Measurements from ENCODE around the gene ELFN1. TPM values are rescaled to one million over a fixed set of nuclear protein-coding genes. Genes with fewer than 3 reads are reported as not detected.

ELFN1 gene
- total and polyA plus RNA-seq, 2 donors from 2014 or later: 3.5 to 3.8 TPM

GRCh38 chr7:1651891-1652290 is 18.2 kb upstream of the ELFN1 start:
- Histone ChIP-seq H3K27me3 (ENCODE audit: control insufficient read depth, insufficient read depth, low read length) (no peaks in the 10 kb centered on the region), H3K9me3 (ENCODE audit: control insufficient read depth in 2 of 3, insufficient read depth in 1 of 3, low read length in 3 of 3) (no peaks in the 10 kb centered on the region), H3K4me3 (ENCODE audit: low read length in 3 of 3) (no peak overlapping the region), H3K9ac (ENCODE audit: low read length in 3 of 3) (no peak overlapping the region), H3K4me1 (ENCODE audit: control insufficient read depth in 2 of 3, insufficient read depth in 2 of 3, low read depth in 1 of 3, low read length in 3 of 3) (peaks cover 0 to 2% (median 0%) of the 10 kb centered on the region in 3 donors), H3K27ac (ENCODE audit: low read depth in 2 of 2, low read length in 2 of 2) (no peak overlapping the region), H3K36me3 (ENCODE audit: control insufficient read depth in 2 of 3, insufficient read depth in 3 of 3, low read length in 3 of 3) (no peaks in the 10 kb centered on the region)
- DNase-seq (no peak), FAIRE-seq (no peak)
- TF ChIP-seq CTCF (IDR thresholded peaks at IDR 0.05; ENCODE audit: borderline replicate concordance, extremely low read depth, insufficient read depth): no peak
- intact Hi-C loops (cut with DNase I): no loop called here

DNA sequence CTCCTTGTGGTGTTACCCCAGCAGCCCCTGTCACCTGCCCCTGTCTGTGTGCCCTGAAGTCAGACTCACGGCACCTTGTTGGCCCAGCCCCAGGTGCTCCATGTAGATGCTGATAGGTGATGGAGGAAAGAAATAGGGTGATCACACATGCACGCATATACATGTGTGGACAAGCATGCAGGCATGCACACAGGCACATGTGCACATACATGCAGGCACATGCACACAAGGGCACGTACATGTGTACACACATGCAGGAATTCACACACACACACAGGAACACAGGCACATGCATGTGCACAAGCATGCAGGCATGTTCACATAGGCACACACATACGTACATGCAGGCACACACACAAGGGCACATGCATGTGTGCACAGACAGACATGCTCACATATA is 16.6 kb upstream of the ELFN1 start:
- no peaks in the 10 kb centered on the region for H3K36me3 ChIP-seq (ENCODE audit: control insufficient read depth in 2 of 3, insufficient read depth in 3 of 3, low read length in 3 of 3)
- intact Hi-C loops (cut with DNase I): no loop called here
- H3K4me3 ChIP-seq (ENCODE audit: low read length in 3 of 3): no peak overlapping the region
- H3K27ac ChIP-seq (ENCODE audit: low read depth in 2 of 2, low read length in 2 of 2): no peak overlapping the region
- no peak overlapping the region for H3K9ac ChIP-seq (ENCODE audit: low read length in 3 of 3)
- H3K9me3 ChIP-seq (ENCODE audit: control insufficient read depth in 2 of 3, insufficient read depth in 1 of 3, low read length in 3 of 3): no peaks in the 10 kb centered on the region
- FAIRE-seq (no peak), DNase-seq (no peak)
- TF ChIP-seq CTCF (IDR thresholded peaks at IDR 0.05; ENCODE audit: borderline replicate concordance, extremely low read depth, insufficient read depth): no peak
- H3K27me3 ChIP-seq (ENCODE audit: control insufficient read depth, insufficient read depth, low read length): no peaks in the 10 kb centered on the region
- no peaks in the 10 kb centered on the region for H3K4me1 ChIP-seq (ENCODE audit: control insufficient read depth in 2 of 3, insufficient read depth in 2 of 3, low read depth in 1 of 3, low read length in 3 of 3)

DNA sequence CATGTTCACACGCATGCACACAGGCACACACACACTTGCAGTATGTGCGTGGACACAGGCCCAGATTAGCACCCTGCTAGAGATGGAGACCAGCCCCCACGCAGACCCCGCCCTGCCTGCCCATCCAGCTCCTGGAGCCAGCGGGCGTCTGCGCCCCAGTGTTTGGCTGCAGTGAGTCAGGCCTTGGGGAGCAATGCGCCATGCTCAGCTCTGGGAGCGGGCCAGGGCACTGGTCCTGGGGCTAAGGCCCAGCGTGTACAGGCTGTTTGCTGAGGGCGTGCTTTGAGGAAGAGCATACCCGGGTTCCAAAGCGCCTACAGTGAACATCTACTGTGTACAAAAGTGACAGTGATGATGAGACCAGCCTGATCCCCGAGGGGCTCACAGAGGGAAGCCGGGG is 16.0 kb upstream of the ELFN1 start:
- Histone ChIP-seq H3K9me3 (ENCODE audit: control insufficient read depth in 2 of 3, insufficient read depth in 1 of 3, low read length in 3 of 3) (no peaks in the 10 kb centered on the region), H3K9ac (ENCODE audit: low read length in 3 of 3) (no peak overlapping the region), H3K27ac (ENCODE audit: low read depth in 2 of 2, low read length in 2 of 2) (no peak overlapping the region), H3K36me3 (ENCODE audit: control insufficient read depth in 2 of 3, insufficient read depth in 3 of 3, low read length in 3 of 3) (no peaks in the 10 kb centered on the region), H3K4me3 (ENCODE audit: low read length in 3 of 3) (no peak overlapping the region), H3K4me1 (ENCODE audit: control insufficient read depth in 2 of 3, insufficient read depth in 2 of 3, low read depth in 1 of 3, low read length in 3 of 3) (no peaks in the 10 kb centered on the region), H3K27me3 (ENCODE audit: control insufficient read depth, insufficient read depth, low read length) (no peaks in the 10 kb centered on the region)
- TF ChIP-seq CTCF (IDR thresholded peaks at IDR 0.05; ENCODE audit: borderline replicate concordance, extremely low read depth, insufficient read depth): no peak
- intact Hi-C loops (cut with DNase I): no loop called here
- DNase-seq: no peak
- no peak for FAIRE-seq

All from kidney (tissue), 14 donors.